Aorta (tissue), 4 donors: ENCODE data around the gene PRDX2. TPM values are rescaled to one million over a fixed set of nuclear protein-coding genes. Genes with fewer than 3 reads are reported as not detected.

Source experiments
- microRNA-seq, 2 donors: library from miRNA; unstranded; fragments of <30 nt; microRNA quantifications; one replicate each; pipeline ENCODE4 v1.2.0, GENCODE V29; 2020
- polyA plus RNA-seq, 2 donors: library from polyadenylated mRNA; stranded (reverse); fragments of 200-250 nt; gene quantifications; one replicate each; pipeline ENCODE4 v1.2.3, GENCODE V29; 2013
- total RNA-seq, 2 donors: library from RNA; stranded (reverse); fragmentation: NEBNext Ultra II Directional; extraction: Animal tissue kit (Norgen Biotek cat#: 25700); gene quantifications; one replicate each; pipeline ENCODE4 v1.2.1, GENCODE V29; 2021
- donor health status: healthy with polysubstance abuse.
- donor health status: Bipolar disorder and iron deficiency.
- donor health status: DM: no; HTN: no; CAD: no.
- donor health status: DM: yes; HTN: yes; CAD: no.

The PRDX2 gene
- total and polyA plus RNA-seq, 4 donors: 90.5 to 202 (median 135) TPM

Small RNA genes within 50 kb of the gene (microRNA-seq; reads per million reads assigned to microRNA genes)
- gene MIR5684: 0 reads per million in 2 donors

Other genes with a start within 250 kb of the PRDX2 start
- gene ZNF490, start 191.0 kb downstream of the PRDX2 start, total RNA-seq: 1 to 10 TPM; 7.0 to 8.6 TPM
- under 1 TPM in 1 of 2 donors, not detected in 1; 0.56 TPM for gene ZNF490, start 191.0 kb downstream of the PRDX2 start, polyA plus RNA-seq
- gene ZNF791, start 190.9 kb downstream of the PRDX2 start, total RNA-seq: 10 to 100 TPM; 35.2 to 35.4 TPM
- gene ZNF791, start 190.9 kb downstream of the PRDX2 start, polyA plus RNA-seq: 10 to 100 TPM in 1 of 2 donors, 1 to 10 TPM in 1; 2.9 to 12.1 TPM
- 100 to 1,000 TPM in 1 of 2 donors, 10 to 100 TPM in 1; 74.8 to 111 TPM for gene MAN2B1, start 135.1 kb downstream of the PRDX2 start, total RNA-seq
- gene MAN2B1, start 135.1 kb downstream of the PRDX2 start, polyA plus RNA-seq: 10 to 100 TPM; 54.6 to 88.7 TPM
- gene WDR83, start 135.0 kb downstream of the PRDX2 start, total RNA-seq: 10 to 100 TPM in 1 of 2 donors, 1 to 10 TPM in 1; 7.1 to 11.8 TPM
- gene WDR83, start 135.0 kb downstream of the PRDX2 start, polyA plus RNA-seq: 10 to 100 TPM in 1 of 2 donors, 1 to 10 TPM in 1; 9.4 to 20.9 TPM
- 10 to 100 TPM; 50.1 to 74.0 TPM for gene DHPS, start 119.9 kb downstream of the PRDX2 start, total RNA-seq
- 10 to 100 TPM; 42.7 to 94.8 TPM for gene DHPS, start 119.9 kb downstream of the PRDX2 start, polyA plus RNA-seq
- not detected for gene GNG14, start 113.8 kb downstream of the PRDX2 start, total RNA-seq
- gene GNG14, start 113.8 kb downstream of the PRDX2 start, polyA plus RNA-seq: not detected
- 1 to 10 TPM; 1.9 to 4.8 TPM for gene FBXW9, start 105.2 kb downstream of the PRDX2 start, total RNA-seq
- gene FBXW9, start 105.2 kb downstream of the PRDX2 start, polyA plus RNA-seq: 1 to 10 TPM; 4.1 to 5.4 TPM
- gene TNPO2, start 77.9 kb downstream of the PRDX2 start, total RNA-seq: 10 to 100 TPM; 61.5 to 71.8 TPM
- 10 to 100 TPM; 15.2 to 38.5 TPM for gene TNPO2, start 77.9 kb downstream of the PRDX2 start, polyA plus RNA-seq
- gene TRIR, start 67.1 kb downstream of the PRDX2 start, total RNA-seq: 100 to 1,000 TPM; 119 to 121 TPM
- gene TRIR, start 67.1 kb downstream of the PRDX2 start, polyA plus RNA-seq: 100 to 1,000 TPM; 233 to 289 TPM
- gene GET3, start 64.3 kb downstream of the PRDX2 start, total RNA-seq: 10 to 100 TPM; 35.4 to 42.2 TPM
- gene GET3, start 64.3 kb downstream of the PRDX2 start, polyA plus RNA-seq: 10 to 100 TPM; 61.2 to 70.6 TPM
- gene BEST2, start 50.0 kb downstream of the PRDX2 start, total RNA-seq: not detected
- 1 to 10 TPM in 1 of 2 donors, not detected in 1; 2.5 TPM for gene BEST2, start 50.0 kb downstream of the PRDX2 start, polyA plus RNA-seq
- 10 to 100 TPM; 28.5 to 45.5 TPM for gene HOOK2, start 26.2 kb downstream of the PRDX2 start, total RNA-seq
- gene HOOK2, start 26.2 kb downstream of the PRDX2 start, polyA plus RNA-seq: 10 to 100 TPM; 14.4 to 92.5 TPM
- 100 to 1,000 TPM; 250 to 609 TPM for gene JUNB, start 10.3 kb downstream of the PRDX2 start, total RNA-seq
- 100 to 1,000 TPM in 1 of 2 donors, 10 to 100 TPM in 1; 97.0 to 623 TPM for gene JUNB, start 10.3 kb downstream of the PRDX2 start, polyA plus RNA-seq
- 1 to 10 TPM in 1 of 2 donors, not detected in 1; 1.2 TPM for gene THSD8, start 269 bp upstream of the PRDX2 start, total RNA-seq
- 1 to 10 TPM in 1 of 2 donors, not detected in 1; 2.5 TPM for gene THSD8, start 269 bp upstream of the PRDX2 start, polyA plus RNA-seq
- 1 to 10 TPM; 2.9 to 7.2 TPM for gene RNASEH2A, start 4.8 kb upstream of the PRDX2 start, total RNA-seq
- 1 to 10 TPM; 1.6 to 3.3 TPM for gene RNASEH2A, start 4.8 kb upstream of the PRDX2 start, polyA plus RNA-seq
- not detected for gene RTBDN, start 32.8 kb upstream of the PRDX2 start, total RNA-seq
- 1 to 10 TPM in 1 of 2 donors, not detected in 1; 2.0 TPM for gene RTBDN, start 32.8 kb upstream of the PRDX2 start, polyA plus RNA-seq
- under 1 TPM in 1 of 2 donors, not detected in 1; 0.54 TPM for gene MAST1, start 36.7 kb upstream of the PRDX2 start, total RNA-seq
- gene MAST1, start 36.7 kb upstream of the PRDX2 start, polyA plus RNA-seq: under 1 TPM in 1 of 2 donors, not detected in 1; 0.13 TPM
- 10 to 100 TPM; 26.8 to 39.5 TPM for gene DNASE2, start 79.6 kb upstream of the PRDX2 start, total RNA-seq
- gene DNASE2, start 79.6 kb upstream of the PRDX2 start, polyA plus RNA-seq: 10 to 100 TPM; 27.4 to 49.9 TPM
- under 1 TPM in 1 of 2 donors, not detected in 1; 0.39 TPM for gene KLF1, start 85.4 kb upstream of the PRDX2 start, total RNA-seq
- gene KLF1, start 85.4 kb upstream of the PRDX2 start, polyA plus RNA-seq: not detected
- 10 to 100 TPM; 15.1 to 16.4 TPM for gene GCDH, start 89.4 kb upstream of the PRDX2 start, total RNA-seq
- gene GCDH, start 89.4 kb upstream of the PRDX2 start, polyA plus RNA-seq: 10 to 100 TPM; 21.9 to 29.1 TPM
- under 1 TPM; 0.42 to 0.51 TPM for gene SYCE2, start 117.5 kb upstream of the PRDX2 start, total RNA-seq
- under 1 TPM in 1 of 2 donors, not detected in 1; 0.15 TPM for gene SYCE2, start 117.5 kb upstream of the PRDX2 start, polyA plus RNA-seq
- gene FARSA, start 131.9 kb upstream of the PRDX2 start, total RNA-seq: 10 to 100 TPM; 27.2 to 31.4 TPM
- gene FARSA, start 131.9 kb upstream of the PRDX2 start, polyA plus RNA-seq: 10 to 100 TPM; 19.7 to 23.2 TPM
- 100 to 1,000 TPM; 649 to 778 TPM for gene CALR, start 136.8 kb upstream of the PRDX2 start, total RNA-seq
- gene CALR, start 136.8 kb upstream of the PRDX2 start, polyA plus RNA-seq: 100 to 1,000 TPM; 232 to 296 TPM
- gene RAD23A, start 144.1 kb upstream of the PRDX2 start, total RNA-seq: 100 to 1,000 TPM in 1 of 2 donors, 10 to 100 TPM in 1; 80.7 to 106 TPM
- gene RAD23A, start 144.1 kb upstream of the PRDX2 start, polyA plus RNA-seq: 100 to 1,000 TPM in 1 of 2 donors, 10 to 100 TPM in 1; 72.4 to 154 TPM
- 10 to 100 TPM; 15.3 to 15.7 TPM for gene GADD45GIP1, start 155.4 kb upstream of the PRDX2 start, total RNA-seq
- gene GADD45GIP1, start 155.4 kb upstream of the PRDX2 start, polyA plus RNA-seq: 10 to 100 TPM; 30.9 to 40.6 TPM
- gene DAND5, start 167.8 kb upstream of the PRDX2 start, total RNA-seq: not detected
- gene DAND5, start 167.8 kb upstream of the PRDX2 start, polyA plus RNA-seq: under 1 TPM in 1 of 2 donors, not detected in 1; 0.13 TPM
- 100 to 1,000 TPM; 184 to 327 TPM for gene NFIX, start 193.7 kb upstream of the PRDX2 start, total RNA-seq
- gene NFIX, start 193.7 kb upstream of the PRDX2 start, polyA plus RNA-seq: 10 to 100 TPM; 45.5 to 49.8 TPM